ENCODE data around the gene MAT1A.
"Not testable (repeated sequence)": the region's sequence is repeated elsewhere in the genome, so short reads cannot be mapped to it uniquely, and the experiment has no call there.

Gene MAT1A

GRCh38 chr10:80260295-80261243 lies 28.9 kb downstream of the MAT1A start:
- ATAC-seq, result no peak
- Mint-ChIP-seq H3K9me3 (peaks cover 3% of the 10 kb centered on the region), H3K36me3 (no peaks in the 10 kb centered on the region)

DNA sequence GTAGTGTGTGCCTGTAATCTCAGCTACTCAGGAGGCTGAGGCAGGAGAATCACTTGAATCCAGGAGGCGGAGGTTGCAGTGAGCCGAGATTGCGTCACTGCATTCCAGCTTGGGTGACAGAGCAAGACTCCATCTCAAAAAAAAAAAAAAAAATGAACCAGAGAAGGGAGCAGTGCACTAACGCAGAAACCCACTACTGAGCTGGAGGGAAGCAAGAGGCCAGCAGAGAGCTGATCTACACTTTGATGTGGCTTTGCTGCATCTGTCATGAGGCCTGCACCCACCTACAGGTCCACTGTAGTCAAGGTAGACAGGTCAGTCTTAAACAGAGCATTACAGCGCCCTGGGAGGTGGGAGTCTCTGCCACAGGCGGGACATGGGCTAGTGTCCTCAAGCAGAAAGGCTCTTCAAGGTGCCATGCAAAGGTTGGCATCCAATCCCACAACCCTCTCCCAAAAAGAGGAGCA lies 30.0 kb downstream of the MAT1A start:
- peaks cover 3% of the 10 kb centered on the region for H3K9me3 Mint-ChIP-seq
- H3K4me3 Mint-ChIP-seq, result no peak overlapping the region
- H3K36me3 Mint-ChIP-seq, result no peaks in the 10 kb centered on the region
- H3K27ac Mint-ChIP-seq, result no peak overlapping the region
- H3K4me1 Mint-ChIP-seq, result no peaks in the 10 kb centered on the region
- H3K27me3 Mint-ChIP-seq, result peaks cover 15% of the 10 kb centered on the region
- ATAC-seq, result no peak

More at GRCh38 chr10:80260295-80261243, 28.9 kb downstream of the MAT1A start:
- no peaks in the 10 kb centered on the region for H3K4me1 Mint-ChIP-seq
- H3K27ac Mint-ChIP-seq, result no peak overlapping the region
- H3K4me3 Mint-ChIP-seq, result no peak overlapping the region
- H3K27me3 Mint-ChIP-seq, result peaks cover 13% of the 10 kb centered on the region

- H3K27ac Mint-ChIP-seq, H3K4me3 Mint-ChIP-seq, H3K9me3 Mint-ChIP-seq, H3K4me1 Mint-ChIP-seq, H3K36me3 Mint-ChIP-seq: not testable (repeated sequence)
- peak; percentile 35 for ATAC-seq
- peaks cover 33% of the 10 kb centered on the region for H3K27me3 Mint-ChIP-seq
Observed at GRCh38 chr10:80256798-80257197, 32.7 kb downstream of the MAT1A start.

- H3K4me1 Mint-ChIP-seq, H3K4me3 Mint-ChIP-seq, H3K9me3 Mint-ChIP-seq, H3K36me3 Mint-ChIP-seq, H3K27ac Mint-ChIP-seq, ATAC-seq: not testable (repeated sequence)
- peaks cover 33% of the 10 kb centered on the region for H3K27me3 Mint-ChIP-seq
Observed at GRCh38 chr10:80254726-80255125, 34.7 kb downstream of the MAT1A start.

GRCh38 chr10:80253963-80254271 lies 35.5 kb downstream of the MAT1A start:
- H3K27me3 Mint-ChIP-seq, result peaks cover 33% of the 10 kb centered on the region
- not testable (repeated sequence) for H3K9me3 Mint-ChIP-seq, H3K36me3 Mint-ChIP-seq, H3K27ac Mint-ChIP-seq, H3K4me3 Mint-ChIP-seq, ATAC-seq, H3K4me1 Mint-ChIP-seq

GRCh38 chr10:80253266-80253962 lies 36.0 kb downstream of the MAT1A start:
- no peak for ATAC-seq
- Mint-ChIP-seq H3K36me3 (no peaks in the 10 kb centered on the region), H3K4me1 (no peaks in the 10 kb centered on the region), H3K27me3 (peaks cover 33% of the 10 kb centered on the region), H3K4me3 (no peak overlapping the region), H3K9me3 (no peaks in the 10 kb centered on the region), H3K27ac (no peak overlapping the region)

GRCh38 chr10:80252296-80252887 lies 37.1 kb downstream of the MAT1A start:
- Mint-ChIP-seq H3K27ac (no peak overlapping the region), H3K27me3 (peaks cover 33% of the 10 kb centered on the region), H3K36me3 (no peaks in the 10 kb centered on the region), H3K9me3 (no peaks in the 10 kb centered on the region), H3K4me3 (no peak overlapping the region), H3K4me1 (no peaks in the 10 kb centered on the region)
- ATAC-seq, result no peak

GRCh38 chr10:80251703-80252280 lies 37.7 kb downstream of the MAT1A start:
- not testable (repeated sequence) for H3K4me1 Mint-ChIP-seq, ATAC-seq, H3K36me3 Mint-ChIP-seq, H3K27ac Mint-ChIP-seq, H3K9me3 Mint-ChIP-seq, H3K4me3 Mint-ChIP-seq
- H3K27me3 Mint-ChIP-seq, result peaks cover 32% of the 10 kb centered on the region

GRCh38 chr10:80250399-80250798 lies 39.1 kb downstream of the MAT1A start:
- H3K27ac Mint-ChIP-seq, H3K4me3 Mint-ChIP-seq, H3K36me3 Mint-ChIP-seq, H3K9me3 Mint-ChIP-seq, H3K4me1 Mint-ChIP-seq: not testable (repeated sequence)
- peak; percentile 55 for ATAC-seq
- peaks cover 18% of the 10 kb centered on the region for H3K27me3 Mint-ChIP-seq

DNA sequence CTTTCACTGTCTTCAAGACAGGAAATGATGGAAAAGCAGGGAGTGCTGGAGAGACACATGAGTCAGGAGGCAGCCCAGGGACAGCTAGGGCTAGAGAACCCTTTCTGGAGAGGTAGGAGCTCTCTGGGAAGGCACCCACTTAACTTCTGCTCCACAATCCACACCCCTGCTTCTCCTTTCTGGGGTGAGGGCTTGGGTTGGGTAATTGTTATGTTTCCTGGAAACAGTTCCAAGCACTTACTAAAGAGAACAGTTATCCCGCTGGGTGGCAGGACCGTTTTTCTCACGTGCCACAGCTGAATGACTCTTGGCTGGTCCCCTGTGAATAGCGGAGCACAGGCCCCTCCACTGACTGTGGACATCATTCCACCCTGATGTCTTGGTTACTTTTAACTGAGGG lies 39.6 kb downstream of the MAT1A start:
- not testable (repeated sequence) for ATAC-seq, H3K9me3 Mint-ChIP-seq, H3K27ac Mint-ChIP-seq

GRCh38 chr10:80247611-80248010 lies 41.8 kb downstream of the MAT1A start:
- H3K36me3 Mint-ChIP-seq, H3K27ac Mint-ChIP-seq, ATAC-seq, H3K27me3 Mint-ChIP-seq, H3K4me3 Mint-ChIP-seq, H3K9me3 Mint-ChIP-seq, H3K4me1 Mint-ChIP-seq: not testable (repeated sequence)

More for the DNA sequence above, 39.6 kb downstream of the MAT1A start:
- H3K4me3 Mint-ChIP-seq, H3K36me3 Mint-ChIP-seq, H3K4me1 Mint-ChIP-seq: not testable (repeated sequence)
- peaks cover 18% of the 10 kb centered on the region for H3K27me3 Mint-ChIP-seq

DNA sequence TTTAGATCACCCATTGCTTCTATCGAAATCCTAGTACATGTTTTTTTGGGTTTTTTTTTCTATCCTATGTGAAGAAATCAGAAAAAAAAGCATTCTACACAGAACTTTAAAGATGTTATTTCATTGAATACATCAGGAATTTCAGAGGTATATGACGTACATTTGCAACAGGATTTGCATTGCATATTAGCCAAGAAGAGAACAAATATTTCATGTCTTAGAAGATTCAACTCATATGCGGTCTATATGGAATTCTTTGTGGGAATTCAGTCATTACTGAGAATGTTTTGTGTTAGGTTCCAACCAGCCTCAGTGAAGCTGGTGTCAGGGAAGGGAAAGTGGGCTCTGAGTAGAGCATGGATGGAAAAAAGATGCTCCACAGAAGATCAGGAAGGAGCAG lies 45.1 kb downstream of the MAT1A start:
- not testable (repeated sequence) for H3K9me3 Mint-ChIP-seq, H3K36me3 Mint-ChIP-seq, ATAC-seq, H3K27ac Mint-ChIP-seq, H3K4me3 Mint-ChIP-seq, H3K4me1 Mint-ChIP-seq, H3K27me3 Mint-ChIP-seq

DNA sequence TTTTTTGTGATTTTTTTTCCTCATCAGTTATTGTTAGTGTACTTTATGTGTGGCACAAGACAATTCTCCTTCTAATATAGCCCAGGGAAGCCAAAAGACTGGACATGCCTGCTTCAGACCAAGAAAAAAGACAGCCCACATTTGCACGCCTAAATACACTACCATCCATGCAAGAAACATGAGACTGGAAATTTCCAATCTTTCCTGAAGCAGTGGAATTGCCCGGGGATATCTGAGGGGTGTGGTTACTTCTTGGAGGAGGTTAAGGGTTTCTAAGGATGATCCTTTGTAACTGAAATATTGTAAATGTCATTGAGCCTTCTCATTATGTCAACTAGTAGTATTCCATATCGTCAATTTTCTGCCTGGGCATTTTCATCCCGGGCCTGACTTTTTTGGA lies 47.1 kb downstream of the MAT1A start:
- not testable (repeated sequence) for H3K36me3 Mint-ChIP-seq, H3K4me1 Mint-ChIP-seq, H3K27me3 Mint-ChIP-seq, ATAC-seq, H3K4me3 Mint-ChIP-seq, H3K27ac Mint-ChIP-seq, H3K9me3 Mint-ChIP-seq

GRCh38 chr10:80236457-80236856 lies 53.0 kb downstream of the MAT1A start:
- H3K27me3 Mint-ChIP-seq, H3K9me3 Mint-ChIP-seq, H3K4me3 Mint-ChIP-seq, ATAC-seq, H3K4me1 Mint-ChIP-seq, H3K36me3 Mint-ChIP-seq: not testable (repeated sequence)
- H3K27ac Mint-ChIP-seq, result peak overlapping the region; percentile 30
